Colonic mucosa (tissue), 4 donors: ENCODE data around the gene PCYT1A. TPM values are rescaled to one million over a fixed set of nuclear protein-coding genes. Genes with fewer than 3 reads are reported as not detected.

Experiments
- DNase-seq: peaks from one replicate; pipeline ENCODE4 v3.0.0-alpha.2; 2020
- H3K27ac ChIP-seq: fragments of 200-600 bp; one replicate; pipeline ENCODE4 v1.8.0; 2021
- H3K27me3 ChIP-seq: fragments of 200-600 bp; one replicate; pipeline ENCODE4 v1.8.0; 2021
- H3K36me3 ChIP-seq: fragments of 200-600 bp; one replicate; pipeline ENCODE4 v1.8.0; 2021
- H3K4me1 ChIP-seq: fragments of 200-600 bp; one replicate; pipeline ENCODE4 v1.8.0; 2021; ENCODE audit warnings: mild to moderate bottlenecking
- H3K4me3 ChIP-seq: fragments of 200-600 bp; one replicate; pipeline ENCODE4 v1.8.0; 2021
- H3K9ac ChIP-seq, 2 donors: one replicate each; pipeline ENCODE4 v1.7.0; 2013; ENCODE audit warnings: control low read depth in 2 of 2, low read depth in 2 of 2, low read length in 2 of 2
- H3K9me3 ChIP-seq: fragments of 200-600 bp; one replicate; pipeline ENCODE4 v1.8.0; 2021
- CTCF ChIP-seq: fragments of 200-600 bp; IDR thresholded peaks from one replicate; pipeline ENCODE4 v1.8.0; 2022; ENCODE audit warnings: antibody characterized with exemption, mild to moderate bottlenecking
- intact Hi-C: fragments of 100-400 bp; cut with DNase I; formaldehyde crosslinking; loops from one replicate; pipeline ENCODE4 v1.14.1; 2022
- total RNA-seq, 2 donors: library from RNA; stranded (reverse); fragmentation: NEBNext Ultra II Directional in 1 of 2; extraction: Animal tissue kit (Norgen Biotek cat#: 25700) in 1 of 2; gene quantifications; one replicate each; pipeline ENCODE4 v1.2.1, GENCODE V29; 2021
- donor health status: healthy.
- donor health status: DM: no; HTN: no; CAD: no.
- donor health status: DM: no; HTN: no; CAD: no.

Gene PCYT1A
- total RNA-seq, 2 donors from 2014 or later, result 56.1 to 61.5 TPM

- no peak overlapping the region for H3K9ac ChIP-seq
- no peaks in the 10 kb centered on the region for H3K27me3 ChIP-seq
- no peaks in the 10 kb centered on the region for H3K4me1 ChIP-seq
- DNase-seq, result no peak
- no peak for TF ChIP-seq CTCF
- H3K36me3 ChIP-seq, result peaks cover 4% of the 10 kb centered on the region
- no peak overlapping the region for H3K27ac ChIP-seq
- no peaks in the 10 kb centered on the region for H3K9me3 ChIP-seq
- no peak overlapping the region for H3K4me3 ChIP-seq
- intact Hi-C loops, result no loop called here
Measured at GRCh38 chr3:196240424-196240823, 47.1 kb downstream of the PCYT1A start.

DNA sequence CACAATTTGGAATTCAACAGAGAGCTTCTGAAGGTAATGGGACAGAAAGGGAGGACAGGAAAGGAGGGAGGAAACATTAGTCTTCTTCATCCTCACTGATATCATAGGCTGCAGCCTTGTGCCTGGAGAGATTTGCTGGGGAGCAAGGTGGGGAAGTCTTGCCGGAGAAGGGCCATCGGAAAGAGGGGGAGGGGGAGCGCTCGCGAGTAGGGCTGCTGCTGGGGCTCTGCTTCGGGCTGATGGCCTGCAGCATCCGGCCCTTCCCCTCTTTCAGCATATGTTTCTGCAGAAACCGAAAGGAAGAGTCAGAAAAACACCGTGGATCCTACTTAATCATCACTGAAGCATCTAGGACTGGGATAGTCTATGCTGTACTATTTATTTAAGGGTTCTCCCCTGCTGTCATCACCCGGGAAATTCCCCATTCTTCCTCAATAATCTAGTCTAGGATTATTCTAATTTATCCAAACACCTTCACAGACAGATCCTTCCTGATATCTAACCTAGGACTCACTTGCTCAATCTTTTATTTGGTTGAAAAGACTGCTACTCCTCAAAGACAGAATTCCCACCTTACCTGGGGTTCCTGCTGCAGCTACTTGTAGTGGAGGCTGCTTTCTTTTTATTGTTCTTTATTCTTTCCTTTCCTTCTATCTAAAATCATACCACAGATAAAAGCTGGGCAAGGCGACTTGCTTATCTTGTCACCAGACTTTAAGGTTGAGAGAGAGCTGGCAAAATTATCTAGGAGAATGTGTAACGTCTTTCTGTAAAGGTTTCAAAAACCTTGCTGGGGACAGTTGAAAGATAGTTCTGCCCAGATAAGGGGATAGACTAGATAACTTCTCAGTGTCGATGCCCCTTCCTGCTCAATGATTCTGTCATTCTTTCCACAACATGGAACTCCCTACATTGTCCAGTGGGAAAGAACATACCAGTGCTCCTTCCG lies 48.6 kb downstream of the PCYT1A start:
- H3K9me3 ChIP-seq, result no peaks in the 10 kb centered on the region
- H3K4me3 ChIP-seq, result no peak overlapping the region
- H3K27me3 ChIP-seq, result no peaks in the 10 kb centered on the region
- H3K36me3 ChIP-seq, result peaks cover 4% of the 10 kb centered on the region
- TF ChIP-seq CTCF, result no peak
- DNase-seq, result no peak
- H3K4me1 ChIP-seq, result no peaks in the 10 kb centered on the region
- H3K9ac ChIP-seq, result no peak overlapping the region
- intact Hi-C loops, result no loop called here
- H3K27ac ChIP-seq, result no peak overlapping the region

DNA sequence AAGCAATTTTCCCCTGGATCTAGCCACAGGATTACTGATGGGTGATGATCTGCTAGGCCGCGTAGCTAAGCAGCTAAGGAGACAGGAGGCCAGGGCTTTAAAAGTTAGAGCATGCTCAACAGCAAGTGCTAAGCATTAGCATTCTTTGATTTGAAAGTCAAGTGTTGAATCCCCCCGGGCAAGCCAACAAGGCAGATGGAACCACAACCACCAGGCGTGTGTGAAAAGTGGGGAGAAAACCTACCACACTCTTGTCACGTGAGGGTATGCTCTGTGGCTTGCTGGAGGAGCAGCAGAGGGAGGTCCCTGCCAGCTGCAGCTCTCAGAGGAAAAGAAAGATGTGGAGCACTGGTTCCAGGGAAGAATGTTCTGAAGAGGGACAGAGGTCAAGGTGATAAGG lies 50.3 kb downstream of the PCYT1A start:
- H3K27ac ChIP-seq, result no peak overlapping the region
- no peak for TF ChIP-seq CTCF
- H3K4me1 ChIP-seq, result no peaks in the 10 kb centered on the region
- no peak overlapping the region for H3K4me3 ChIP-seq
- H3K9me3 ChIP-seq, result no peaks in the 10 kb centered on the region
- H3K9ac ChIP-seq, result no peak overlapping the region
- H3K27me3 ChIP-seq, result no peaks in the 10 kb centered on the region
- DNase-seq, result no peak
- peaks cover 4% of the 10 kb centered on the region for H3K36me3 ChIP-seq
- intact Hi-C loops, result no loop called here

DNA sequence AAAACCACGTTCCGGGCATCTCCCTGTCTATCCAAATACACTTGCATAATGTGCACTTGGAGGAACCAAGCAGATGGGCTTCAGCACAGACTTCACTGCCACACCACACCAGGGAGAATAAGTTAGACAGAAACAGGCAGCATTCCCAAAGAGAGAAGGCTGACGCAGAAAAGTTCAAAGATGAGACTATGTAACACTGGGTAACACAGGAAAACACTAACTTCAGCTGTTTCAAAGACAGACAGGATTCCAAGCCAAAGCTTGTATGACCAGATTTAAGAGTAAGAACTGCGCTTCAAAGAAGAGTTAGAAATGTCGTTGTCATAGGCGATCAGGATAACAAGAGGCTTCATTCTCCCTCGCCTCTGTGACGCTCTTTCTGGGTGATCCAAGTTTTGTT lies 51.3 kb downstream of the PCYT1A start:
- no peaks in the 10 kb centered on the region for H3K9me3 ChIP-seq
- no peak overlapping the region for H3K27ac ChIP-seq
- H3K36me3 ChIP-seq, result peaks cover 4% of the 10 kb centered on the region
- no peak overlapping the region for H3K9ac ChIP-seq
- H3K27me3 ChIP-seq, result no peaks in the 10 kb centered on the region
- H3K4me3 ChIP-seq, result no peak overlapping the region
- no peaks in the 10 kb centered on the region for H3K4me1 ChIP-seq
- DNase-seq, result no peak
- no peak for TF ChIP-seq CTCF
- intact Hi-C loops, result no loop called here

DNA sequence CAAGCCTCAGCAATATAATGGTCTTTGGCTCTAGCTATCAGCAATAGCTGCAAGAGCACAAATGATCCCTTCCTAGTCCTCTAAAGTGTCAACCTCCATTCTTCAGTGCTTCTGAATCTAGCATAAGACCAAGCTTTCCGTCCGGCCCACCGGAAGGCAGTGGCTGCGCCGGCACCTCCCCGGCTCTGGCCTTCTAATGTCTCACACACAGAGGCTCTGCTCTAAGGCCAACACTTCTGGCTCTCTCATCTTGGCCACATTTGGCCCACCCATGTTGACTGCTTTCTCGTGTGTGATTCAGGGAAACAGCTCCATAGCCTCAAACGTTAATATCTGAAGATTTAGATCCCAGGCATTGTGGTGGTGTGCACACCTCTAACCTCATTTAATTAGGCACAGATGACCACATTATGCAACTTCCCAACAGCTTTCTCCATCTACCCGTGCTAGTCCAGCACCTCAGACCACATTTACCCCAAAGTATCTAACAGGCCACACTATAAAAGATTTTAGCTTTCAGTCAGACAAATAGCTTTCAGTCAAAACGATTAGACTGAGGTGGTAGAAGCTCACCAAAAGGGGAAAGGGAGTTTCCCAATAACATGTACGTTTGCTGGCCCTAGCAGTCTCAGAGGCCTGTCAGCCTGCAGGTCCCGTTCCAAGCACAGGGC lies 51.9 kb downstream of the PCYT1A start:
- Histone ChIP-seq H3K9ac (no peak overlapping the region), H3K9me3 (no peaks in the 10 kb centered on the region), H3K27me3 (no peaks in the 10 kb centered on the region), H3K27ac (no peak overlapping the region), H3K36me3 (peaks cover 4% of the 10 kb centered on the region), H3K4me3 (no peak overlapping the region), H3K4me1 (no peaks in the 10 kb centered on the region)
- intact Hi-C loops, result no loop called here
- no peak for DNase-seq
- TF ChIP-seq CTCF, result no peak
